HG03159 (cell line): Measurements from ENCODE around the gene MGME1.

Experiments
- ATAC-seq: cut with Tn5 transposase; IDR thresholded peaks from one replicate; pipeline ENCODE4 v1.9.1; 2021; ENCODE audit warnings: mild to moderate bottlenecking, moderate library complexity; ENCODE audit not compliant: unreplicated experiment

Gene MGME1, protein sequence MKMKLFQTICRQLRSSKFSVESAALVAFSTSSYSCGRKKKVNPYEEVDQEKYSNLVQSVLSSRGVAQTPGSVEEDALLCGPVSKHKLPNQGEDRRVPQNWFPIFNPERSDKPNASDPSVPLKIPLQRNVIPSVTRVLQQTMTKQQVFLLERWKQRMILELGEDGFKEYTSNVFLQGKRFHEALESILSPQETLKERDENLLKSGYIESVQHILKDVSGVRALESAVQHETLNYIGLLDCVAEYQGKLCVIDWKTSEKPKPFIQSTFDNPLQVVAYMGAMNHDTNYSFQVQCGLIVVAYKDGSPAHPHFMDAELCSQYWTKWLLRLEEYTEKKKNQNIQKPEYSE

GRCh38 chr20:17968366-17969277 lies at the start of gene MGME1, which contains the start of gene SNX5:
Gene MGME1 (plus strand): TSS chr20:17969018. CDS start chr20:17969860, 842 bp downstream.
Gene SNX5 (minus strand): TSS chr20:17968794. CDS start chr20:17968425, 369 bp downstream.
- peak; percentile 87 for ATAC-seq

GRCh38 chr20:17919149-17919548 lies 49.7 kb upstream of the MGME1 start:
- no peak for ATAC-seq

GRCh38 chr20:17921774-17922173 lies 47.0 kb upstream of the MGME1 start:
- no peak for ATAC-seq

DNA sequence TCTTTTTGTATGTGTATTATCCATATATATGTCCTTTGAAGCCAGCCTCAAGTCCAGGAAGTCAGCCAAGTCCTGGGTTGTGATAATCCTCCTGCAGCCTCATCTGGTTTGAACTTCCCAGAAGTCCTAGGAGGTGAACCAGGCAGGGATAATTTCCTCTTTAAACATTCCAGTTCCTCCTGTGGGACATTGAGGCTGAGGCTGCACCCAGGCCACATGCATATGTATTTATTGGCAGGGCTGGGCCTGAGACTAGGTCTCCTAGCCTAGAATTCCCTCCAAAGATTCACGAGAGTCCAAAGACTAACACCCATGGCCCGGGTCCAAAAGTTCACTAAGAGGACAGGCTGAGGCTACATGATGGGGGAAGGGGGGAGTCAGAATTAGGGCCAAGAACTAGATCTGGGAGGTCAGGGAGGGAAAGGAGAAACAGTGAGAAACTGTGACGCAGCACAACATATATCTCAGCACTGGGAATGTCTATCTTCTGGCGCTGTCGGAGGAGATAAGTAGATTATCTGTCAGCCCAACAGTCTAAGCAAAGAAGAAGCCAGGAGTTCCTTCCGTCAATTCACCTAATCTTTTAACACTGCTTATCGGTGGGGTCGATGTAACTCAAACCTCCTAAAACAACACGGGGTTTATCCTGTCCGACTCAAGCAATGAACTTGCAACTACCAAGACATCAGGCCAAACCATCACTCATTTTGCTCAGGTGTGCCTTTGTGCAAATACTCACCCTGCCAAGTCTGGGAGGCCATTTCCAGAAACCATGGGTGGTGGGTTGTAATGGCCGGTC lies 43.5 kb upstream of the MGME1 start:
- no peak for ATAC-seq

DNA sequence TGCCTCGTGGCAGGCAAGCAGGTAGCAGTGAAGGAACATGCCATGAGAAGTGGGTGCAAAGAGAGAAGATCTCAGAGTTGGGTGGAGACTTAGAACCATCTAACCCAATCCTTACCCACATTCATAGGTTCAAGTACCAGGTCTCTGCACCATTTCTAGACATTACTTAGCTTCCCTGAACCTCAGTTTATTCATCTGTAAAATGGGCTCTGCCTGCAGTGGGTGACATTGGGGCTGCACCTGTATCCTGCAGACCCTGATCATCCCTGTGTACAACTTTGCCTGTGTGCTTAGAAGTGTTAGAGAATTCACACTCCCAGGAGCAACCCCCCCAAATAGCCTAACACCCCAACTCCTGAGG lies 42.9 kb upstream of the MGME1 start:
- ATAC-seq = no peak

DNA sequence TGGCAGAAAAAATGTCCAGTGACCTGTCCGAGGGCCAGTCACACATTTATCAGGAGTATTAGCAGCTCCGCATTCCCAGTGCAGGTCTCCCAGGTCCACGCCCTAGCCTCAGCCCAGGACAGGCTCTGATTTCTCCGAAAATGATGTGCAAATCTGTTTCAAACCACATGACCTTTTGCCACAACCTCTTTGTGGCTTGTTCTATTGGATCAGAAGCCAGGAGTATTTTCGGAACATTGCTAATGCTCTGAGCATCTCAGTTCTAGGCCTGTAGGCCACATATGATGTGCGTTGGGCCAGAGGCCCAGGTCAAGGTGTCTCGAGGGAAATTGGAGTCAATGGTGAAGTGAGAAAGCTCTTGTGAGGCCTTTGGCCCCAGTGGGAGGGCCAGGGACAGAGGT lies 40.6 kb upstream of the MGME1 start:
- ATAC-seq = no peak

- ATAC-seq = no peak
Observed at GRCh38 chr20:17928633-17929311, 40.0 kb upstream of the MGME1 start.

DNA sequence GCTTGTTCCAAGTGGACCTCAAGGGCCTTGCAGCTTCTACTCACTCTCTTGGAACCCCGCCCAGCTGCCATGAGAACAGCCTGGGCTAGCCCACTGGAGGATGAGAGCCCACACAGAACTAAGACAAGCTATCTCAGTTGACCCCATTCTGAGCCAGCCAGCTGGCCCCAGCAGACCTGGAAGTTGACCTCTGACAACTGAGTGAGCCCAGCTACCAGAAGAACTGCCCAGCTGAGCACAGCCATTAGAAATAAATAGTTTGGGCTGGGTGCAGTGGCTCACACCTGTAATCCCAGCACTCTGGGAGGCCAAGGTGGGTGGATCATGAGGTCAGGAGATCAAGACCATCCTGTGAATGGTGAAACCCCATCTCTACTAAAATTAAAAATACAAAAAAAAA lies 37.3 kb upstream of the MGME1 start:
- ATAC-seq = no peak

DNA sequence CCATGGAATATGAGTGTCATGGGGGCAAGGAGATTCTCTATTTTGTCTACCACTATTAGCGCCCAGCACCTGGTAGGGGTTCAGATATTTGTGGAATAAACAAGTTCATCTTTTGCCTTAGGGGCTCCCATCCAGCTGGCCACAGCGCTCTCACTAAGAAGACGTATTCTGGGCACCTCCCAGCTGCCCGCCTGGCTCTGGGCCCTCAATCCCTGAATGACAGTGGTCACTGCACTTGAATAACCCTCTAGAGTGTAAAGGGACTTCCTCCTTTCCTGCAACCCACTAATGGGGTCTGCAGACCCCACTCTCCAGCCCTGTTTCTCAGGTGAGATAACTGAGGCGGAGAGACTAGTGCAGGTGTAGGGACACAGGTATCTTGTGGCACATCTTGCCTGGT lies 36.4 kb upstream of the MGME1 start:
- no peak for ATAC-seq

DNA sequence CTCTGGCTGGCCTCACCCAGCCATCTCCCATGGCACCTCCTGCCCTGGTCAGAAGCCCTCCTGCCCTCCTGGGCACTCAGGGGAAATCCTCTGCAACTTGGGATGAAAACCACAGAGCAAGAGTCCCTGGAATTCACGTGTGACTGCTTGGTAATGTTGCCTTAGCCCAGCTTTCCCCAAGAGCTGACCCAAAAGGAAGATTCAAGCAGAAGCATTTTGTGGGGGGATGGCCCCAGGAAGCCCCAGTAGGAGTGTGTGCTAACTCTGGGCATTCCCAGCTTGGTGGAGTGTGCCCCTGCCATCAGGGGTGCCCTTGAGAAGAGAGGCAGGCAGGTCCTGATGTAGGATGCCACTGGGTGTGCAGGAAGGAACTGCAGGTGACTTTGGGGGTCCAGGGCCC lies 35.7 kb upstream of the MGME1 start:
- ATAC-seq = no peak

DNA sequence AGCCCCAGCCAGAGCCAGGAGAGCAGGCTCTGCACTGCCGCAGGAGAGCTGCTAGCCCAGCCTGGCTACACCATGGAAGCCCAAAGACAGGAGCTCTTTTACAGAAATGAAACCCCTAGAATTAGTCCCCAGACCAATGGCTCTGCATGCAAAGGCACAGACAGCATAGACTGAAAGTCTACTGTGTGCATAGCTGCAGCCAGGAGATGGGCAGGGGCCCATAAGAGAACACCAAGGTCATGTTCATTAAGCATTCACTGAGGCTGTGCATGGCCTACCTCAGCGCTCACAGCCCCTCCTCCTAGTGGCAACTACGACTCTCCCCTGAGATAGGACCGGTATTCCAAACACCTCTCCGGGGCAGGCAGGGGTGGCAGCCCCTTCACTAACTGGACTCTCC lies 35.1 kb upstream of the MGME1 start:
- ATAC-seq = no peak

GRCh38 chr20:17934141-17934862 lies 34.5 kb upstream of the MGME1 start:
- no peak for ATAC-seq

DNA sequence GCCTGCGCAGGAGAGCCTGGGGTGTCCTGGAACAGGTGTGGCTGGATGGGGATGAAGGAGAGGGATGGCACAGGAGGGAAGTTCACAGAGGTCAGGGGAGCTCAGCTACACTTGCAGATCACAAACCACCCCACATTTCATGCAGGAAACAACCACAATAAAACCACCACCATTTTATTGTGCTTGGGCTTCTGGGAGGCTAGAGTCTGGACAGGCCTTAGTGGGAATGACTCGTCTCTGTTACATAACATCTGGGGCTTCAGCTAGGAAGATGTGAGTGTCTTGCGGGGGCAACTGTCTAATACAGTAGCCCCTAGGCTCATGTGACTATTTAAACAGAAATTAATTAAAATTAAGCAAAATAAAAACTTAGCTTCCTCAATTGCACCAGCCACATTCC lies 33.6 kb upstream of the MGME1 start:
- no peak for ATAC-seq

DNA sequence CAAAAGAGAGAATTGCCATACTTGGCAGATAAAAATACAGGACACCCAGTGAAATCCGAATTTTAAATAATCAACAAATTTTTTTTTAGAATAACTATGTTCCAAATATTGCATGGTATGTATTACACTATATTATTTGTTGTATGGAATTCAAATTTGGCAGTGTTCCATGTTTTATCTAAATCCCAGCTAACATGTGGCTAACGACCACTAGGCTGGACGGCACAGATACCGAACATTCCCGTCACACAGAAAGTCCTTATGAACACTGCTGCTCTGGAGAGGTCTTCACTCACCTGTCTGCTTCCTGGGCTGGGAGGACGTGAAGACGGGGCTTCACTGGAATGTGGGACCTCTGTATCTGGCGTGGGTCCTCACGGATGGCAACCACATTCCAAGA lies 33.1 kb upstream of the MGME1 start:
- no peak for ATAC-seq

- ATAC-seq = no peak
Observed at GRCh38 chr20:17936286-17936760, 32.5 kb upstream of the MGME1 start.

DNA sequence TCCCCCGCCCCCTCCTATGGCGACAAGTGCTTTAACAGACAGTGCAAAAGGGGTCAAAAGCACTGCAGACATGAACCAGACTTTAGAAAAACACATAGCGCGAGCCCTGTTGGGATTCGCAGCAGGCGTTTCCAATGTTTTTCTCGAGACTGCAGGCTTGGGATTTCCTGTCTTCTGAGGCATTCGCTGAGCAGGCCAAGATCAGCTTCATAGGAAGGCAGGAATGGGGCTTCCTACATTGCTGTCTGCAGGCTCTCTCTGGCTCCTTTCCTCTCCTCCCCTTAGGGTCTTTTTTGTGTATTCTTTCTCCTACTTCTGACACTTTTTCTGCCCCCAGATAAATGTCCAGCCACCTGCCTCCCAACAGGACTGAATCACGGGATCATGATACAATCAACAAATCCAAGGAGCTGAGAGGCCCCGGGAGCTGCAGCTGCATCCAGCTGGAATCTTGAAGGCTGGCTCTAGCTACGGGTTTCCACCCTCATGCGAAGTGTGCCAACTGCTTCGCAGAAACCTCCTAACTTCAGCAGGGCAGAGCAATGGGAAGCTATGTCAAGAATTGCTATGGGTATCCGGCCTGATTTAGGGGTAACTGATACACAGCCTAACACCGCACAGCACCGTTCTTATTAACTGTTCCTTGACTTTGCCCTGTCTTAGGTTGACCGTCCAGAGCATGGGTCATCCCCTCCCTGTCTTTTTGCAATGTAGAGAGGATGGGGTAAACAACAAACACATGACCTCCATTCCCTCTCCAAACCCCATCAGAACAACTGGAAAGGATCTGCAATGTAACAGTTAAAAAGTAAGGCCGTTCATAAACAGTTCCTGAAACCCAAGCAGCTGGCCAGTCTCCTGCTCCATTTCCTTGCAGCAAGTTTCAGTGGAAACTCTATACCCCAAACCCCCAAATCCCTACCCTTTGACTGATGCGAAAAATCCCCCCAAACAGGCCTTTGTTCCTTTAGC lies 31.8 kb upstream of the MGME1 start:
- ATAC-seq = no peak

DNA sequence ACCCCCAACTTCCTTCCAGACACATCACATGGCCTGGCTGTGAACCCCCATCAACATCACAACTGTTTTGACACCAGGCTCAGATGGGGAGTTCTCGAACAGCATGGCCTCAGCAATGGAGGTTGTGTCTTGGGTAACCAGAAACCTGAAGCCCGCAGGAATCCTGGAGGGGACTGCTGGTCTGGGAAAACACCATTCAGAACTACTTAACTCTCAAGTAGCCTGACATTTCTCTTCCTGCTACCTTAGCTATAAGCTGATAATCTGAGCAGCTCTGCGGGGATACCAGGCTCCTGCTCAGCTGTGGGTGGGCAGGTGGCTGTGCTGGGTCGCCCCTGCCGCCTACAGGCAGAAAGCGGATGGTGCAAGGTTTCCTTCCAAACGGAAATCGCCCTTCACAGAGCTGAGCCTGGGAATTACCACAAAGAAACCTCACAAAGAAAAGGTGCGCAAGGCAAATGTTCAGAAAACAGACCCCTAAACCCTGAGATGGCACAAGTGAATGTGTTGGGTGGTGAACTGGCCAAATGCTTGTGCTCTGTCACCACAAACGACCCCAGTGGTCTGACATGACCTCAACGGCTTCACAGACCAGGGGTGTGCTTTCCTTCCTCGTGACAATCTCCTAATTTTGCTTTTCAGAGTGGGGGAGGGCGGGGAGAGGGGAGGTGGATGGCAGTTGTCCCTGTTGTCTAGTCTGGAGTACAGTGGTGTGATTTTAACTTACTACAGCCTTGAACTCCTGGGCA lies 29.8 kb upstream of the MGME1 start:
- ATAC-seq = peak; percentile 73

DNA sequence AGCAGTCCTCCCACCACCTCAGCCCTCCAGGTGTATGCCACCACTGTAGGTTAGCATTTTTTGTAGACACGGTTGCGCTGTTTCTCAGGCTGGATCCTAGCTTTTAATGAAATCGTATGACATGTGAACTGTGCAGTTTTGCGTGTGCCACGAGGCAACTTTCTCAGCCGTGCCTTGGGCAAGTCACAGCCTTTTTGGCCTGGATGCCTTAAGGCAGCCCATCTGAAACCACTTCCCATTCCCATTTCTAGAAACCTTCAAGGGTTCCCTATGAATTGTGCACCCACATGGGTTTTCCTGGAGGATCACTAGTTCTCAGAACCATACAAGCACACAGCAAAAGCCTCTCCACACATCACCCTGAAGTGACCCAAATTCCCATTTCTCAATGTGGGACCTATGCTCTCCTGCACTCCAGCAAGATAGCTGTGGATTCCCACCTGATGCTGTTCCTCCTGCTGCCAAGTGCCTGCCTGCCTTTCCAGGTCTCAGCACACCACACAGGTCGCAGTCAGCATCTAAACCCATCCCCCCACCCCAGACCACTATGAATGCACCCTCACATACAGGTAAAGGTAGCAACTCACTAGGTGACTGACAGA lies 29.1 kb upstream of the MGME1 start:
- ATAC-seq = no peak
